Lung (tissue), 12 donors: Measurements from ENCODE around the gene REEP3. TPM values are rescaled to one million over a fixed set of nuclear protein-coding genes. Genes with fewer than 3 reads are reported as not detected.

Experiments
- ATAC-seq: fragments of 200-7000 bp; cut with Tn5 transposase; one replicate; pipeline ENCODE4 v1.9.1; 2020; ENCODE audit warnings: moderate number of reproducible peaks; ENCODE audit not compliant: insufficient read depth, low FRiP score
- DNase-seq, 3 donors: peaks; one replicate each; pipeline ENCODE4 v3.0.0-alpha.2; 2013 to 2017
- H3K27ac ChIP-seq, 2 donors: one replicate each; pipeline ENCODE4 v1.5.1; 2013; ENCODE audit warnings: mild to moderate bottlenecking in 2 of 2, moderate library complexity in 2 of 2, control low read depth in 1 of 2, inconsistent platforms in 1 of 2, low read depth in 1 of 2, low read length in 1 of 2
- H3K27me3 ChIP-seq, 3 donors: one replicate each; pipeline ENCODE4 v1.5.1; 2013; ENCODE audit warnings: low read length in 2 of 3; ENCODE audit not compliant: control insufficient read depth in 3 of 3, insufficient read depth in 3 of 3
- H3K36me3 ChIP-seq, 4 donors: one replicate each; pipeline ENCODE4 v1.5.1; 2013; ENCODE audit warnings: low read length in 4 of 4, mild to moderate bottlenecking in 1 of 4, moderate library complexity in 1 of 4; ENCODE audit not compliant: control insufficient read depth in 4 of 4, insufficient read depth in 4 of 4
- H3K4me1 ChIP-seq, 5 donors: one replicate each; pipeline ENCODE4 v1.5.1; 2013; ENCODE audit warnings: low read length in 5 of 5, mild to moderate bottlenecking in 2 of 5, moderate library complexity in 1 of 5; ENCODE audit not compliant: control insufficient read depth in 5 of 5, insufficient read depth in 5 of 5
- H3K4me3 ChIP-seq: one replicate; pipeline ENCODE4 v1.5.1; 2013; ENCODE audit warnings: mild to moderate bottlenecking, control low read depth, moderate library complexity
- H3K9ac ChIP-seq, 2 donors: one replicate each; pipeline ENCODE4 v1.5.1; 2013; ENCODE audit warnings: low read length in 2 of 2, control low read depth in 1 of 2; ENCODE audit not compliant: insufficient read depth in 1 of 2
- H3K9me3 ChIP-seq, 4 donors: one replicate each; pipeline ENCODE4 v1.5.1; 2013; ENCODE audit warnings: low read length in 3 of 4, mild to moderate bottlenecking in 1 of 4, moderate library complexity in 1 of 4; ENCODE audit not compliant: control insufficient read depth in 4 of 4, insufficient read depth in 3 of 4
- WGBS, 2 donors: extraction: QIAGEN DNeasy Blood & Tissue Kit; methylation state at CpG; one replicate each; pipeline ENCODE4 v1.1.7; 2013; 5-methylcytosine and 5-hydroxymethylcytosine counted together
- polyA plus RNA-seq, 2 donors: library from polyadenylated mRNA; stranded (reverse); fragments of 200-250 nt; gene quantifications; one replicate each; pipeline ENCODE4 v1.2.1, GENCODE V29; 2013
- total RNA-seq, 2 donors: library from RNA; depleted of rRNA in 1 of 2; stranded (reverse); fragments of >200 nt in 1 of 2; gene quantifications; one replicate each; pipeline ENCODE4 v1.2.1, GENCODE V29; 2014 to 2021
- TF ChIP-seq, protein P1 (sequence below): IDR thresholded peaks from 2 replicates; pipeline ENCODE4 v1.5.1; 2012; ENCODE audit warnings: mild to moderate bottlenecking; ENCODE audit errors: control extremely low read depth, extremely low read depth
- donor health status: control.
- donor health status: control.
- donor health status: Bipolar disorder and iron deficiency.
- donor health status: healthy.
- donor health status: DM: yes; HTN: yes; CAD: no.

REEP3 gene
- total and polyA plus RNA-seq, 4 donors, result 11.5 to 45.9 (median 24.5) TPM

DNA sequence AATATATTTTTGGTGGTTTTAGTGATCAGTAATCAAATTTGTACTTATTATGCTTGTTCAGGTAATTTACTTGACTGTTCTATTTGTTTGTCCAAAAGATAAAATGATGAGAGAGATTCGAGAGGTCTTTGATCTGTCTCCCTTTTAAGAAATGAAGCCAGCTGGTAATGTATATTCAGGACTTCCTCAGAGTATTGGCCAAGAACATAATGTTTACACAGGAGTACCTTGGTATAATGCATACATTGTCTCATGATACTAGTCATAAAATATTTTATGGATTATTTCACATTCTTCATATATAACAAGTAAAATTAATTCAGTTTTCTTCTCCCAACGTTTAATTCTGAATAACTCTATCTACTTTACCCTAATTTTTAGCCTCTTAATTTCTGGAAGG lies 100.9 kb downstream of the REEP3 start:
- DNase-seq, result no peak

DNA sequence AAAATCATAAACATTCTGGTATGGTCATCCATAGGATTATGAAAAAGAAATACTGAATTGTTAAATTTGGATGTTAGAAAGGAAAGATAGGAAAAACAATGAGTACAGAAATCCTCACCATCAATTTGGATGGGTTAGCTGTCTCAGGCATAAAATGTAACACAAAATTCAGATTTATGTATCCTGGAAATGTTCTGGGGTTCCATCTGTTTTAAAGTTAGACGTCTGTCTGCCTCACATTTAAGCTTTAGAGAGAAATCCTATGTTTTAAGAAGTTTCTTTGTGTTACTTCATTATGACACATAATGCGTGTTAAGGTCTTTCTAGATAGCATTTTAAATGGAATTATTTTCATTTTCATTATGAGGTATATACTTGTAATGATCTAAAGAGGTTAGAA lies 103.5 kb downstream of the REEP3 start:
- peaks cover 0 to 2% (median 1%) of the 10 kb centered on the region in 4 donors for H3K36me3 ChIP-seq
- no peaks in the 10 kb centered on the region for H3K27me3 ChIP-seq
- no peak overlapping the region for H3K4me3 ChIP-seq
- H3K27ac ChIP-seq, result no peak overlapping the region
- DNase-seq (no peak), ATAC-seq (no peak)
- TF ChIP-seq, protein P1, sequence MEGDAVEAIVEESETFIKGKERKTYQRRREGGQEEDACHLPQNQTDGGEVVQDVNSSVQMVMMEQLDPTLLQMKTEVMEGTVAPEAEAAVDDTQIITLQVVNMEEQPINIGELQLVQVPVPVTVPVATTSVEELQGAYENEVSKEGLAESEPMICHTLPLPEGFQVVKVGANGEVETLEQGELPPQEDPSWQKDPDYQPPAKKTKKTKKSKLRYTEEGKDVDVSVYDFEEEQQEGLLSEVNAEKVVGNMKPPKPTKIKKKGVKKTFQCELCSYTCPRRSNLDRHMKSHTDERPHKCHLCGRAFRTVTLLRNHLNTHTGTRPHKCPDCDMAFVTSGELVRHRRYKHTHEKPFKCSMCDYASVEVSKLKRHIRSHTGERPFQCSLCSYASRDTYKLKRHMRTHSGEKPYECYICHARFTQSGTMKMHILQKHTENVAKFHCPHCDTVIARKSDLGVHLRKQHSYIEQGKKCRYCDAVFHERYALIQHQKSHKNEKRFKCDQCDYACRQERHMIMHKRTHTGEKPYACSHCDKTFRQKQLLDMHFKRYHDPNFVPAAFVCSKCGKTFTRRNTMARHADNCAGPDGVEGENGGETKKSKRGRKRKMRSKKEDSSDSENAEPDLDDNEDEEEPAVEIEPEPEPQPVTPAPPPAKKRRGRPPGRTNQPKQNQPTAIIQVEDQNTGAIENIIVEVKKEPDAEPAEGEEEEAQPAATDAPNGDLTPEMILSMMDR, result no peak
- no peak overlapping the region for H3K9ac ChIP-seq
- H3K4me1 ChIP-seq, result peaks cover 0 to 29% (median 3%) of the 10 kb centered on the region in 5 donors
- WGBS, 2 donors, result 87 to 92% methylated on average over 2 of the region's 2 CpGs
- H3K9me3 ChIP-seq, result no peaks in the 10 kb centered on the region

More for the DNA sequence above, 100.9 kb downstream of the REEP3 start:
- H3K27ac ChIP-seq, result no peak overlapping the region
- H3K9ac ChIP-seq, result no peak overlapping the region
- H3K27me3 ChIP-seq, result no peaks in the 10 kb centered on the region
- no peaks in the 10 kb centered on the region for H3K9me3 ChIP-seq
- ATAC-seq, result no peak
- WGBS, 2 donors, result 79 to 87% methylated on average over 2 of the region's 2 CpGs
- no peak overlapping the region for H3K4me3 ChIP-seq
- peaks cover 0 to 12% (median under 1%) of the 10 kb centered on the region in 5 donors for H3K4me1 ChIP-seq
- TF ChIP-seq, protein P1, result no peak
- peaks cover 0 to 9% (median 2%) of the 10 kb centered on the region in 4 donors for H3K36me3 ChIP-seq

DNA sequence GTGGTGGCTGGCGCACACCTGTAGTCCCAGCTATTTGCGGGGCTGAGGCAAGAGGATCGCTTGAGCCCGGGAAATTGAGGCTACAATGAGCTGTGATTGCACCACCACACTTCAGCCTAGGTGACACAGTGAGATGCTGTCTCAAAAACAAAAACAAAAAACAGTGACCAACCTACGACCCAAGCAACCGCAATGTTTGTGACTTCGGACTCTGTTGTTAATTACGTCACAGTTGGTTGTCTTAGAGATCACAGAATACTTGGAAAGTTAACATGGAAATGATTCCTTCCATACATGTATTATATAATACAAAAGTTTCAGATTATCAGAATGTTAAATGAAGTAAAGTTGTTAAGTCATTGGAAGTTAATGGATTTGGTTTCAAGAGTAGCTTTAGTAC lies 106.2 kb downstream of the REEP3 start:
- Histone ChIP-seq H3K27ac (peak overlapping the region in 1 of 2 donors; percentile 64), H3K4me3 (no peak overlapping the region), H3K27me3 (no peaks in the 10 kb centered on the region), H3K36me3 (peaks cover 0 to 2% (median 0%) of the 10 kb centered on the region in 4 donors), H3K9me3 (no peaks in the 10 kb centered on the region), H3K9ac (no peak overlapping the region), H3K4me1 (peaks cover 0 to 34% (median 6%) of the 10 kb centered on the region in 5 donors)
- TF ChIP-seq, protein P1, result no peak
- ATAC-seq (no peak), DNase-seq (peak; percentile 16 to 51 (median 27))
- 65 to 71% methylated on average over 8 of the region's 8 CpGs for WGBS, 2 donors

DNA sequence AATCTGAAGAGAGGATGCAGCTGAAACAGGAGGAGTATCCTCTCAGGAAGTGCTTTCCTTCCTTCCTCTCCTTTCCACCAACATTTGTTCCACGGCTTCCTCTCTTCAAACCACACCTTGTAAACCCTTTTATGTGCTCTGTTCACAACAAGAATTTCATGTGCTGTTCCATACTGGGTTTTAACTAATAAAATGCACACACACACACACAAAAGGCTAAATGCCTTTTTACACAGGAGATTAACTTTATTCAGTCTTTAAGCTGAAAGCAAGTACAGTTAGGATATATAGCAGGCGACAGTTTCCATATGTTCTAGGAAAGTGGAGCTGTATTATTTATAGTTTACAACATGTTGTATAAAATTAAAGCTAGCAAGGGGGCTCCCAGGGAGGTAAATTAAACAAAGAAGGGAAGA lies 106.7 kb downstream of the REEP3 start:
- DNase-seq, result peak in 2 of 3 donors; percentile 47 to 57
- 31 to 45% methylated on average over 2 of the region's 2 CpGs for WGBS, 2 donors
- Histone ChIP-seq H3K9ac (no peak overlapping the region), H3K9me3 (no peaks in the 10 kb centered on the region), H3K36me3 (peaks cover 0 to 2% (median 0%) of the 10 kb centered on the region in 4 donors), H3K27ac (peak overlapping the region in 1 of 2 donors; percentile 71), H3K4me3 (no peak overlapping the region), H3K4me1 (peaks cover 0 to 34% (median 6%) of the 10 kb centered on the region in 5 donors), H3K27me3 (no peaks in the 10 kb centered on the region)
- TF ChIP-seq, protein P1, result no peak
- no peak for ATAC-seq
